GM10248 (cell line): ENCODE measurements around the gene ANTXR1.

Experiments used
- CTCF ChIA-PET: fragments of 300-600 bp; sonication (Branson Sonifier 250); formaldehyde crosslinking; extraction: SDS; loops from one replicate; lab custom pipeline; 2021; ENCODE audit warnings: antibody characterized with exemption; lab: Yijun Ruan, JAX
- POLR2A ChIA-PET: fragments of 350-650 bp; sonication (Branson Sonifier 250); formaldehyde crosslinking; extraction: SDS; loops from one replicate; lab custom pipeline; 2020; ENCODE audit warnings: antibody characterized with exemption; lab: Yijun Ruan, JAX
- DNase-seq: peaks from one replicate; pipeline ENCODE4 v3.0.0; 2012; ENCODE audit errors: extremely low spot score
- TF ChIP-seq, protein P1 (sequence below): IDR thresholded peaks from 2 replicates; pipeline ENCODE4 v1.5.1; 2012; ENCODE audit warnings: mild to moderate bottlenecking, low read depth; ENCODE audit errors: extremely low read depth, missing control alignments, control extremely low read depth

ANTXR1 gene

DNA sequence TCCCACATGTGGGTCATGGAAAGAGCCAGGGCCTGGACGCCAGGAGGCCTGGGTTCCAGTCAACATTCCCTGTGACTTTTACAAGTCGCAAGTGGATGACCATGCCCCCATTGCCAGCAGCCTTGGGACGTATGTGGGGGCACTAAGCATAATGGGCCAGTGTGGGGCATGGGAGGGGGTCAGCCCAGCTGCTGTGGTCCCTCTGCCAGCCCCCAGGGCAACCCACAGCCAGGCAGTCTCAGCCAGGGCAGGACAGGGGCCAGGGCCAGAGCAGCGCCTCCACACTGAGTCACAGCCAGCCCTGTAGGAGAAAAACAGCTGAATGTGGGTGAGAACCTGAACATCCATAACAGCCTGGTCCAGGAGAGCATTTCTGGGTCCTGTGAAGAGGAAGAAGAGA is 200.8 kb downstream of the ANTXR1 start:
- TF ChIP-seq, protein P1, sequence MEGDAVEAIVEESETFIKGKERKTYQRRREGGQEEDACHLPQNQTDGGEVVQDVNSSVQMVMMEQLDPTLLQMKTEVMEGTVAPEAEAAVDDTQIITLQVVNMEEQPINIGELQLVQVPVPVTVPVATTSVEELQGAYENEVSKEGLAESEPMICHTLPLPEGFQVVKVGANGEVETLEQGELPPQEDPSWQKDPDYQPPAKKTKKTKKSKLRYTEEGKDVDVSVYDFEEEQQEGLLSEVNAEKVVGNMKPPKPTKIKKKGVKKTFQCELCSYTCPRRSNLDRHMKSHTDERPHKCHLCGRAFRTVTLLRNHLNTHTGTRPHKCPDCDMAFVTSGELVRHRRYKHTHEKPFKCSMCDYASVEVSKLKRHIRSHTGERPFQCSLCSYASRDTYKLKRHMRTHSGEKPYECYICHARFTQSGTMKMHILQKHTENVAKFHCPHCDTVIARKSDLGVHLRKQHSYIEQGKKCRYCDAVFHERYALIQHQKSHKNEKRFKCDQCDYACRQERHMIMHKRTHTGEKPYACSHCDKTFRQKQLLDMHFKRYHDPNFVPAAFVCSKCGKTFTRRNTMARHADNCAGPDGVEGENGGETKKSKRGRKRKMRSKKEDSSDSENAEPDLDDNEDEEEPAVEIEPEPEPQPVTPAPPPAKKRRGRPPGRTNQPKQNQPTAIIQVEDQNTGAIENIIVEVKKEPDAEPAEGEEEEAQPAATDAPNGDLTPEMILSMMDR: no peak
- ChIA-PET POLR2A (no interaction called here), CTCF (interaction anchor here (1.2 to 1.6 kb wide), 2 partner anchors 21 to 57 kb away, joined by 3 read pairs; no protein-coding TSS in a partner anchor)
- DNase-seq: no peak

DNA sequence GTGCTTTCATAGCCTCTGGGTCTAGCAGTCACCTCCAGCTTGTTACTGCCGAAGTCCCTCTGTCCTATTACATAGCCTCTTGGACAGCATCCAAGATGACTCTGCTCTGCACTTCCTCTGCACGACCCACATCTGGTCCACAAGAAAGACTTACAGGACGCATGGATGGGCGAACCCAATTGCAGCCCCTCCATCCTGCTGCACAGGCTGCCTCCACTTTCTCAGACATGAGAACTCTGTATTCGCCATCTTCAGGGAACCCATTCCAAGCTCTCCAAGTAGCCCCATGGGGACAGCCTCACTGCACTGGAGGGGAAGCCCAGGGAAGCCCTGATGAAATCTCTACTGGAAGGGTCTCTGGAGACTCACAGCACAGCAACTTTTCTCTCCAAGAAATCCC is 201.9 kb downstream of the ANTXR1 start:
- ChIA-PET CTCF (interaction anchor here (1.5 to 1.6 kb wide), 2 partner anchors 9 to 22 kb away, joined by 3 read pairs; no protein-coding TSS in a partner anchor), POLR2A (no interaction called here)
- TF ChIP-seq, protein P1: no peak
- DNase-seq: no peak

DNA sequence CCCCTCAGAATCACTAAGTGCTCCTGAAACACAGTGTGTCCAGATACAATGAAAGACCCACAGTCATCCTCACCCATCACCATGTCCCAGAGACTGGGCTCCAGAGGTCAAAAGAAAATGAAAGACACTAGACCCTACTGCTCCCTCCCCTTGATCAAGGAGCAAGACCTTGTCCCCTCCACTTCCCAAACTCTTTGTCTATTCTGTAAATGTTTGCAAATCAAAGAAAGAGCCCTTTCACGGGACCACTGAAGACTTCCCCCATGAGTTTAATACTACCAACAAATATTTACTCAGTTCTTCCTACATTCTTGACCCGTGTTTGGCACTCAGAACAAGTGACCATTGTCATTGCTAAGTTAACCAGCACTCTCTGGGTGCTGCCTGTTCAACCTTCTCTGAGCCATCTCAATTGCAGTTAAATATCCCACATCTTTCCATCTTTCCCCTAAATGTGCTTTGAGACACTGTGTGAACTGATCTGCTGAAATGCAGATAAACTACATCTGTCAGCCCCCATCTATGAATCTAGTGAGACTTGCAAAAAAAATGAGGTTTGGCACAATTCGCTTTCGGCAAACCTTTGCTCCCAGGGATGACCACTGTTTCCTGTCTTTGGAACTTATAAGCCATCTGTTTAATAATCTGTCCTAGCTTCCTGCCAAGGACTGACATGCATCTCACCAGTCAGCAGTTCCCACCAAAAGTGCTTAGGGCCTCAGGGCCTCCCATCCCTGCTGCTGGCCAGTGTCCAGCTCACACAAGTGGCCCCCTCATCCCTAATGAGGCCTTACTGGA is 203.8 kb downstream of the ANTXR1 start:
- ChIA-PET CTCF (interaction anchor here (1.5 kb wide), 1 partner anchor 10 kb away, joined by 3 read pairs; no protein-coding TSS in a partner anchor), POLR2A (no interaction called here)
- TF ChIP-seq, protein P1: no peak
- DNase-seq: no peak

DNA sequence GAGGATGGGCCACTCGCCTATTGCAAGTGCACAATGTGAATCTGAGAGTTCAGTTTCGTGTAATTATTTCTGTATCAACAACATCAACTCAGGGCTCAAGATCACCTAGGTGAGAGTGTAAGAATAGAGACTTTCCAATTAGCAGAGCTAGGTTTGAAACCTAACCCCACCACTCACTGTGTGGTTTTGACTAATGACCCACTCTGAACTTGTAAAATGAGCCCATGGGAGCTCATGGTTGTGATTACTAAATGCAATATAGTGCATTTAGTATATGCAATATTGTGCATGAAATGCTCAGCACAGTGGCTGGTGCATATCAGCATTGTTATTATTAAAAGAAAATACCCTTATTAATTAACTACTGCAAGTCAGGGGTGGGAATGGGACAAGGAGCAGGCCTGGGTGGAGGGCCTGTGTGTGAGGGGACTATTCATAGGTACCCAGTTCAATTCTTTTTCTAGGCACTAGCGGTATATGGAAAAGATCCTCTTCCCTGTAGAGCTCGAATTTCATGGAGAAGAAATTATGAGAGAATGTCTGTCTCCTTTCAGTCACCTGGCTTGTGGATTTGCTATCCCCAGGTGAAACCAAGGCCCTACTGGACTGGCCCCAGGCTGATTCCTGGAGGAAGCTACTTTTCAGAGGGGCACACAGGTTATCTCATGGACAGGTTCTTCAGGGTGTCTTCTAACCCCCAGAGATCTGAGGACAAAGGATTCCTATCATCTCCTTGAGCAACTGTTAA is 204.5 kb downstream of the ANTXR1 start:
- CTCF ChIA-PET: interaction anchor here (1.4 kb wide), 1 partner anchor 9 kb away, joined by 3 read pairs; no protein-coding TSS in a partner anchor
- TF ChIP-seq, protein P1: no peak
- POLR2A ChIA-PET: interaction anchor here (0.5 kb wide), 1 partner anchor 29 kb away, joined by 3 read pairs; no protein-coding TSS in a partner anchor
- DNase-seq: no peak

DNA sequence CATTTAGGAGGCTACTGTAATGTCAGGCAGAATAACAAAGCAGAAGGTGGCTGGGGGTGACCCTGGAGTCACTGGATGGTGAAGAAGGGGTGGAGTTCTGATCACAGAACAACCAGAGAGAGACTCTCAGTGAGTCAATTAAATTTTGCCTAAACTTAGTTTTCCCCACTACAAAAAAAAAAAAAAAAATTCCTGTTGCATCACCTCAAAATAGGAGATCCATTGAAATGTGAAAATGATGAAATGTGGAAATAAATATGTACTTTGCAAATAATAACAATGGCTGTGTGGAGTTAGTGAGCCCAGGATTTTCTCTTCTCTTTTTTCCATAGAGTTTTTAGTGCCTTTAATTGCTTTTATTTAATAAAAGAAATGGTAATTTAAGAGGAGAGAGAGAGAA is 208.5 kb downstream of the ANTXR1 start:
- POLR2A ChIA-PET: no interaction called here
- CTCF ChIA-PET: interaction anchor here (1.2 to 1.4 kb wide), 2 partner anchors 16 to 50 kb away, joined by 3 read pairs; no protein-coding TSS in a partner anchor
- no peak for DNase-seq
- TF ChIP-seq, protein P1: no peak
